Muscle layer of colon (tissue), 2 donors: Measurements from ENCODE around the gene ZNF77.
A peak's percentile ranks its signal among the peaks of the same experiment; 100 is the strongest.

Experiments used
- H3K27ac ChIP-seq: one replicate; pipeline ENCODE4 v1.7.0; 2013; ENCODE audit warnings: low read depth, mild to moderate bottlenecking, low read length, moderate library complexity
- H3K27me3 ChIP-seq, 2 donors: one replicate each; pipeline ENCODE4 v1.7.0; 2013; ENCODE audit warnings: low read length in 2 of 2, mild to moderate bottlenecking in 2 of 2; ENCODE audit not compliant: insufficient read depth in 2 of 2, control insufficient read depth in 1 of 2
- H3K36me3 ChIP-seq: one replicate; pipeline ENCODE4 v1.7.0; 2013; ENCODE audit warnings: mild to moderate bottlenecking, low read length; ENCODE audit not compliant: insufficient read depth
- H3K4me1 ChIP-seq: one replicate; pipeline ENCODE4 v1.7.0; 2013; ENCODE audit warnings: mild to moderate bottlenecking, low read length; ENCODE audit not compliant: insufficient read depth
- H3K4me3 ChIP-seq, 2 donors: one replicate each; pipeline ENCODE4 v1.7.0; 2013; ENCODE audit warnings: low read length in 2 of 2, low read depth in 1 of 2, mild to moderate bottlenecking in 1 of 2, moderate library complexity in 1 of 2
- H3K9ac ChIP-seq: one replicate; pipeline ENCODE4 v1.7.0; 2013; ENCODE audit warnings: low read length
- H3K9me3 ChIP-seq: one replicate; pipeline ENCODE4 v1.7.0; 2013; ENCODE audit warnings: mild to moderate bottlenecking, low read length
- donor health status: abdominal sarcoma.
- donor health status: Adenocarcinoma of cecum.

Gene ZNF77

DNA sequence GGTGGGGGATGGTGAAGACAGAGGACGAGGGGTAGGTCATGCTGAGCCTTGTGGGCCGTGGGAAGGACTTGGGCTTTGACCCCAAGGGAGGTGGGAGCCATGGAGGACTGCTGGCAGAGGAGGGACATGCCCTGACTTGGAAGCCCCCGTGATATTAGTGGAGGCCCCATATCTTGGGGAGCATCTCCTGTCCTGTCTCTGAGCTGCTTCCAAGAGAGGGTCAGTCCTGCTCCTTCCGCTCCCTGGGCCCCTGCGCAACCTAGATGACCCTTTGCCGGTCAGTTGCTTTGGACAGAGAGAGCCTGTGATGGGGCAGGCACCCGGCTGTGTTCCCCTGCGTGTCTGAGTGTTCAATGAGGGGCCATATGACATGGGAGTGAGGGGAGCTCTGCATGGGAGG, 37.8 kb upstream of the ZNF77 start:
- Histone ChIP-seq H3K9ac (no peak overlapping the region), H3K4me1 (peaks cover 23% of the 10 kb centered on the region), H3K36me3 (no peaks in the 10 kb centered on the region), H3K27me3 (no peaks in the 10 kb centered on the region), H3K9me3 (no peaks in the 10 kb centered on the region), H3K4me3 (no peak overlapping the region), H3K27ac (peak overlapping the region; percentile 68)

DNA sequence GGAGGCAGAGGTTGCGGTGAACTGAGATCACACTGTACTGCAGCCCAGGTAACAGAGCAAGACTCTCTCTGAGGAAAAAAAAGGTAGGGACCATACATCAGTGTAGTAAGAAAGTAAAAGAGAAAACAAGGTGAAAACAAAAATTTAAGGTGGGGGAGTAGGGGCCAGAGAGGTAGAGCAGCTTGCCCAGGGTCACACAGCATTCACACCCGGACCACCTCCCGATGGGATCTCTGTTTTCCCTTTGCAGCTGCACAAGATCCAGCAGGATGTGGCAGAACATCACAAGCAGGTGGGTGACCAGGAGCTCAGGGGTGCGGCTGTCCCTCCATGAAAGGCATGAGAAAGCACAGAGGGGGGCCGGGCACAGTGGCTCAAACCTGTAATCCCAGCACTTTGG, 37.1 kb upstream of the ZNF77 start:
- Histone ChIP-seq H3K27ac (no peak overlapping the region), H3K9ac (no peak overlapping the region), H3K9me3 (no peaks in the 10 kb centered on the region), H3K4me3 (no peak overlapping the region), H3K27me3 (no peaks in the 10 kb centered on the region), H3K36me3 (no peaks in the 10 kb centered on the region), H3K4me1 (peaks cover 27% of the 10 kb centered on the region)

DNA sequence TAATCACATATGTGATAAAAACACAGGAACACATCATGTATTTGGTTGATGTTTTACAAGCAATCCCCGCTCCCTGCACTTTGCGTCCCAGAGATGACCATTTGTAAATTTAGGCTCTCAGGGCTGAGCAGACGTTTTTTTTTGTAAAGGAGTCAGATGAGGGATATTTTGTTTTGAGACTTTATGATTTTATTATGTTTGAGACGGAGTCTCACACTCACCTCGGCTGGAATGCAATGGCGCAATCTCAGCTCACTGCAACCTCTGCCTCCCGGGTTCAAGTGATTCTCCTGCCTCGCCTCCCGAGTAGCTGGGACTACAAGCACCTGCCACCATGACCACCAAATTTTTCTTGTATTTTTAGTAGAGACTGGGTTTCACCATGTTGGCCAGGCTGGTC, 34.0 kb upstream of the ZNF77 start:
- no peaks in the 10 kb centered on the region for H3K36me3 ChIP-seq
- H3K27me3 ChIP-seq, result no peaks in the 10 kb centered on the region
- no peaks in the 10 kb centered on the region for H3K9me3 ChIP-seq
- H3K27ac ChIP-seq, result no peak overlapping the region
- peaks cover 31% of the 10 kb centered on the region for H3K4me1 ChIP-seq
- no peak overlapping the region for H3K9ac ChIP-seq
- H3K4me3 ChIP-seq, result no peak overlapping the region

DNA sequence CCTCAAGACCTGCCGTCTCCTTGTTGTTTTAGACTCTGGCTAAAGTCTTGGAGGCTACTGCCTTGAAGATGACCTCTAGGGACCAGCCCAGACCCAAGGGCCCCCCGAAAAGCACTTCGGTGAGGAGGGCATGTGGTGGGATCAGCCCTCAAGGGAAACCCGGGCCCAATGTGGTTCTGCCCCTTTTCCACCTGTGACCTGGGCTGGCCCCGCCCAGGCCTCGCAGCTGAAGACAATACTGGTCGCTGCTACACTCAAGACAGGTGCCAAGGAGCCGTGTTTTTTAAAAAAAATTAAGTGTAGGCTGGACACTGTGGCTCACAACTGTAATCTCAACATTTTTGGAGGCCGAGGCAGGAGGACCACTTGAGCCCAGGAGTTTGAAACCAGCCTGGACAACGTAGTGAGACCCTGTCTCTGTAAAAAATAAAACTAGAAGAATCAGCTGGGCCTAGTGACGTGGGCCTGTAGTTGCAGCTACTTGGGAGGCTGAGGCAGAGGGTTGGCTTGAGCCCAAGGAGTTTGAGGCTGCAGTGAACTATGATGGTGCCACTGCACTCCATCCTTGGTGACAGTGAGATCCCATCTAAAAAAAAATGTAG, 33.5 kb upstream of the ZNF77 start:
- peaks cover 26% of the 10 kb centered on the region for H3K4me1 ChIP-seq
- peak overlapping the region; percentile 39 for H3K27ac ChIP-seq
- no peak overlapping the region for H3K9ac ChIP-seq

DNA sequence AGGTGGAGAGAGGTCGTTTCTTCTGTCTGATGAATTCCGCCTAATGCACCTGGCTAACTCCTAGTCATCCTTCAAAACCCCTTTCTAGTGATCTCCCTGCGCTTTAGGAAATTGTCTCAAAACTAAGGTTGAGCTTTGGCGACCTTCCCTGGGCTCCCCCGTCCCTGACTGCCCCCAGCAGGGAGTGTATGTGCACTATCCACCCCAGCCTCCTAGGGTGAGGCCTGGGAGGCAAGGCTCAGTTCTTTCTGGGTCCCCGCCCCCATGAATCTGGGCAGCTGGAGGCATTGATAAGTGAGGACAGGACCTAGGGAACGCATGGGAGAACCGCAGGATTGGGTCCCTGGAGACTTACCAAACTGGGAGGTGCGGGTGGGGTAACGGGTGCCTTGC, 33.0 kb upstream of the ZNF77 start:
- peaks cover 21% of the 10 kb centered on the region for H3K4me1 ChIP-seq

More for the DNA sequence above, 33.5 kb upstream of the ZNF77 start:
- Histone ChIP-seq H3K36me3 (no peaks in the 10 kb centered on the region), H3K4me3 (no peak overlapping the region), H3K9me3 (no peaks in the 10 kb centered on the region), H3K27me3 (no peaks in the 10 kb centered on the region)

DNA sequence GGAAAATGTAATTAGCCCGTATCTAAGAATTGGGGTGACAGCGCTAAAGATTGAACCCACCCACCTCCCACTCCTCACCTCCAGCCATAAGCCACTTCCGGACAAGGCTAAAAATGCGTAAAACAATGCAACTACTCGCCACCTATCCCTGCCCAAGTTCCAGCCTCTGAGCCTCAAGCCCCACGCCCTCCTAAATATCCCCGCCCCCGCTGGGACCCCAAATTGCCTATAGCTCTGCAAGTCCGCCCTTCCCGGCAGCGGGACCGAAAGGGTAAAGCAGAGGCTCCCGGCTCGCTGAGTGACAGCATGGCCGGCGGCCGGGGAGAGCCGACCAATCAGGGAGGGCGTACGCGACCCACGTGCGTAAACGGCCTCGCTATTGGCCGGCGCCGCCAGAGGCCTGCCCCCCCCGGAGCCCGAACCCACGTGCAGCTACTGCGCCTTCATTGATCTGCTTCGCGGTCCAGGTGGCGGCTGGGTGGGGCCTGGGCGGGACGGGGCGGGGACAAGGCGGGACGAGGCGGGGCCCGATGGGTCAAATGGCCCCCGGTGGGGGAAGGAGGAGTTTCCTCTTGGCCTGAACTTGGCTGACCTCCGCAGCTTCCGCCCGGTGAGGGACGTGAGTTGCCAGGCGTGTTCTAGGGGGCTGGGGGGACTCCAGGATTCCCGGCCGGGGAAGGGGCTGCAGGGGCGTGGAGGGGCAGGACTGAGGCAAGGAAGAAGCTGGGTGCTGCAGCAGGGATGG, 32.4 kb upstream of the ZNF77 start, which contains the start of gene TLE6:
TLE6 (plus strand) TSS at position 564 of the 745 bp plus-strand sequence. CDS start 670 bp downstream, outside the sequence.
- Histone ChIP-seq H3K9me3 (no peaks in the 10 kb centered on the region), H3K27ac (peak within 1 kb of the TSS; percentile 39), H3K4me1 (peaks cover 17% of the 10 kb centered on the region), H3K36me3 (no peaks in the 10 kb centered on the region), H3K27me3 (no peaks in the 10 kb centered on the region), H3K4me3 (peak within 1 kb of the TSS; percentile 23 to 90), H3K9ac (peak within 1 kb of the TSS; percentile 61)

More for the DNA sequence above, 33.0 kb upstream of the ZNF77 start:
- no peak overlapping the region for H3K27ac ChIP-seq
- H3K9me3 ChIP-seq, result no peaks in the 10 kb centered on the region
- H3K4me3 ChIP-seq, result no peak overlapping the region
- no peaks in the 10 kb centered on the region for H3K36me3 ChIP-seq
- no peaks in the 10 kb centered on the region for H3K27me3 ChIP-seq
- no peak overlapping the region for H3K9ac ChIP-seq

DNA sequence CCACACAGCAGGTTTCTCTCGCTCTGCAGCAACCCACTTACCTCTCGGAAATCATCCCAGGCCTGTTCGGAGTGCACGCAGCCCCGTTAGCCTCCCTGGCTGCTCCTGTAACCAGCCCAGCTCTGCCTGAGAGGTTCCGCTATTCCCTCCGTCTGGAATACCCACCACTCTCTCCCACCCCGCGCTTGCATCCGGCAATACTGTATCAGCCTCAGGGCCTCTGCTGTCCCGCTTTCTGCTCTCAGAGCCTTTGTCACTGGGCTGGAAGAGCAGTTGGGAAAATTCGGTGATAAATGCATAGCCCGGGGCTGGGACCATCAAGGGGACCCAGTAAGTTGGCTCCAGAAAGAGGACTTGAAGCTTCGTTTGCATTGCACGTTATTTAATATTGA, 31.8 kb upstream of the ZNF77 start:
- Histone ChIP-seq H3K27ac (no peak overlapping the region), H3K27me3 (no peaks in the 10 kb centered on the region), H3K4me3 (peak overlapping the region; percentile 23 to 90), H3K9ac (peak overlapping the region; percentile 61), H3K4me1 (peaks cover 17% of the 10 kb centered on the region), H3K36me3 (no peaks in the 10 kb centered on the region), H3K9me3 (no peaks in the 10 kb centered on the region)

DNA sequence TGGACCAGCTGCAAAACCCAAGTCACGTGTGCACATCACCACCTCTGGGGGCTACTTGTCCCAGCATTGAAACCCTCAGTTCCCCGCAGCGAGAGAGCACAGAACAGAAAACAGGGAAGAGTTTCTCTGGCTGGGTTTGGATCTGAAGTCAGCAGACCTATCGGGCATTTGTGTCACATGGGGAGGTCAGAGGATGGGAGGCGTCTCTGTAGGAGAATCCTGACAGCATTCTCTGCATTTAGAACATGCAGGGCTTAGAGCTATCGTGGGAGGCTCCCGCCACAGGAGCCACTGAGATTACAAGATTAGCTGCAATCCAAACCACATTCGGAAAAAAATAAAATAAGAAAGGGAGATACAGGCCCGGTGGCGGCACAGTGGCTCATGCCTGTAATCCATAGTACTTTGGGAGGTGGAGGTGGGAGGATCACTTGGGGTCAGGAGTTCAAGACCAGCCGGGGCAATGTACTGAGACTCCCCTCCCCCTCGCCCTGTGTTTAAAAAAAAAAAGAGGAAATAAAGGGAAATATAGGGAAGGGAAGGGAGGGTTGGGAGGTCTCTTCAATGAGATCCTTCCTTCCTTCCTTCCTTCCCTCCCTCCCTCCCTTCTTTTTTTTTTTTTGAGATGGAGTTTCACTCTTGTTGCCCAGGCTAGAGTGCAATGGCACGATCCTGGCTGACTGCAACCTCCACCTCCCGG, 29.7 kb upstream of the ZNF77 start:
- Histone ChIP-seq H3K36me3 (no peaks in the 10 kb centered on the region), H3K27ac (no peak overlapping the region), H3K4me1 (peaks cover 17% of the 10 kb centered on the region), H3K27me3 (no peaks in the 10 kb centered on the region), H3K9me3 (no peaks in the 10 kb centered on the region), H3K9ac (no peak overlapping the region), H3K4me3 (no peak overlapping the region)

DNA sequence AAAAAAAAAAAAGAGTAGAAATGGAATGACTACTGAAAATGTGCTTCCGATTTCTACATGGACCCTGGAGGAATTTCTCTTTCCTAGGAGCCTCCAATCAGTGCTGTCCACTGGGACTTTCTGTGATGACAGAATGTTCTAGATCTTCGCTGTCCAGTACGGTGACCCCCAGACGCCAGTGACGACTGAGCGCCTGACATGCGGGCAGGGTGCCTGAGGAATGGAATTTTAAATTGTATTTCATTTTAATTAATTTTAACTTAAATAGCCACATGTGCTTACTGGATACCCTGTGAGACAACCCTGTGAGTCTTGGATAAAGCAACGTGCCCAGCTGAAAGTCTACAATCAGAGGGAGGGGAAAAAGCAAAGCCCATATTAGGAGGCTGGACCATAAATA, 28.5 kb upstream of the ZNF77 start:
- no peak overlapping the region for H3K4me3 ChIP-seq
- H3K9ac ChIP-seq, result no peak overlapping the region
- no peaks in the 10 kb centered on the region for H3K27me3 ChIP-seq
- no peaks in the 10 kb centered on the region for H3K9me3 ChIP-seq
- peaks cover 17% of the 10 kb centered on the region for H3K4me1 ChIP-seq
- no peak overlapping the region for H3K27ac ChIP-seq
- no peaks in the 10 kb centered on the region for H3K36me3 ChIP-seq

DNA sequence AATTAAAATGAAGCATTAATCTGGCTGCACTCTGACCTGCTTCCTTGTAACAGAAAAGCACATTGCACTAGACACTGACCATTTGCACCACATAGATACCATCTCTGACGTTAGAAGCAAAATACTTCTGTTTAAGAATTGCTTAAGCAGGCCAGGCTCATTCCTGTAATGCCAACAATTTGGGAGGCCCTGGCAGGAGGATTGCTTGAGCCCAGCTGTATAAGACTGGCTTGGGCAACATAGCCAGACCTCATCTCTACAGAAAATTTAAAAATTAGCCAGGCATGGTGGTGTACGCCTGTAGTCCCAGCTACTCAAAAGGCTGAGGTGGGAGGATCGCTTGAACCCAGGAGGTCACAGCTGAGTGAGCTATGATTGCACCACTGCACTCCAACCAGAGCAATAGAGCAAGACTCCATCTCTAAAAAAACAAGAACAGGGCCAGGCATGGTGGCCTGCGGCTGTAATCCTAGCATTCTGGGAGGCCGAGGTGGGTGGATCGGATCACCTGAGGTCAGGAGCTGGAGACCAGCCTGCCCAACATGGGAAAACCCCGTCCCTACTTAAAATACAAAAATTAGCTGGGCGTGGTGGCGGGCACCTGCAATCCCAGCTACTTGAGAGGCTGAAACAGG, 25.5 kb upstream of the ZNF77 start:
- no peaks in the 10 kb centered on the region for H3K27me3 ChIP-seq
- H3K9ac ChIP-seq, result no peak overlapping the region
- H3K27ac ChIP-seq, result no peak overlapping the region
- no peaks in the 10 kb centered on the region for H3K4me1 ChIP-seq
- no peaks in the 10 kb centered on the region for H3K9me3 ChIP-seq
- H3K4me3 ChIP-seq, result no peak overlapping the region
- no peaks in the 10 kb centered on the region for H3K36me3 ChIP-seq

DNA sequence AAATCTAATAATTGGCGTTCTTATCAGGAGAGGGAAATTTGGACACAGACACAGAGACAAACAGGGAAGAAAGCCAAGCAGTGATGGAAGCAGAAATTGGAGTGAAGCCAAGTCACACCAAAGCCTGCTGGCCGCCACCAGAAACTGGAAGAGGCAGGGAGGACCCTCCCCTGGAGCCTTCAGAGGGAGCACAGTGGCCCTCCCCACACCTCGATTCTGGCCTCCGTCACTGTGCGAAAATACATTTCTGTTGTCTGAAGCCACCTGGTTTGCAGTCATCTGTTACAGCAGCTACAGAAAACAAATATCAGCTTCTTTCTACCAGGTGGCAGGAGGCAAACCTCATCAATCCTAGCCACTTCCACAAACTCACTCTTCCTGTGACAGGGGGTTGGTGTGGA, 24.3 kb upstream of the ZNF77 start:
- Histone ChIP-seq H3K9me3 (no peaks in the 10 kb centered on the region), H3K4me1 (no peaks in the 10 kb centered on the region), H3K36me3 (no peaks in the 10 kb centered on the region), H3K27ac (no peak overlapping the region), H3K9ac (no peak overlapping the region), H3K27me3 (no peaks in the 10 kb centered on the region), H3K4me3 (no peak overlapping the region)
